ENCODE data around the gene SETD2.

Gene SETD2

GRCh38 chr3:47006145-47006651 is 157.7 kb downstream of the SETD2 start:
- intact Hi-C loops (cut with DNase I; ENCODE audit: low total_unique reads), result loop anchor here (10.0 kb wide), 1 partner anchor 279 kb away; the partner anchor contains the start of genes KIF9 and KLHL18
- Histone ChIP-seq H3K27ac (no peak overlapping the region), H3K4me3 (no peak overlapping the region), H3K27me3 (no peaks in the 10 kb centered on the region), H3K9me3 (no peaks in the 10 kb centered on the region), H3K4me1 (peaks cover 4 to 15% (median 12%) of the 10 kb centered on the region in 4 donors), H3K36me3 (peaks cover 15 to 65% (median 37%) of the 10 kb centered on the region in 3 donors)
- DNase-seq, result no peak
- TF ChIP-seq CTCF (IDR thresholded peaks at IDR 0.05), result no peak

GRCh38 chr3:47005212-47006144 is 158.4 kb downstream of the SETD2 start:
- H3K4me1 ChIP-seq, result peaks cover 4 to 15% (median 12%) of the 10 kb centered on the region in 4 donors
- H3K27me3 ChIP-seq, result no peaks in the 10 kb centered on the region
- peaks cover 19 to 73% (median 45%) of the 10 kb centered on the region in 3 donors for H3K36me3 ChIP-seq
- intact Hi-C loops (cut with DNase I; ENCODE audit: low total_unique reads), result loop anchor here (10.0 kb wide), 1 partner anchor 279 kb away; the partner anchor contains the start of genes KIF9 and KLHL18
- no peak for TF ChIP-seq CTCF (IDR thresholded peaks at IDR 0.05)
- H3K9me3 ChIP-seq, result no peaks in the 10 kb centered on the region
- DNase-seq, result peak in 1 of 2 donors; percentile 63
- H3K27ac ChIP-seq, result no peak overlapping the region
- no peak overlapping the region for H3K4me3 ChIP-seq

- intact Hi-C loops (cut with DNase I; ENCODE audit: low total_unique reads), result loop anchor here (10.0 kb wide), 1 partner anchor 280 kb away; the partner anchor contains the start of genes KIF9 and KLHL18
- no peaks in the 10 kb centered on the region for H3K27me3 ChIP-seq
Measured at GRCh38 chr3:47004369-47005211, 159.3 kb downstream of the SETD2 start.

GRCh38 chr3:47003461-47004368 is 160.2 kb downstream of the SETD2 start:
- no peaks in the 10 kb centered on the region for H3K27me3 ChIP-seq
- peak; percentile 15 to 61 for DNase-seq
- peaks cover 19 to 90% (median 59%) of the 10 kb centered on the region in 3 donors for H3K36me3 ChIP-seq
- intact Hi-C loops (cut with DNase I; ENCODE audit: low total_unique reads), result loop anchor here (10.0 kb wide), 1 partner anchor 281 kb away; the partner anchor contains the start of genes KIF9 and KLHL18
- H3K27ac ChIP-seq, result no peak overlapping the region
- H3K4me1 ChIP-seq, result peaks cover 0 to 1% (median 1%) of the 10 kb centered on the region in 4 donors
- TF ChIP-seq CTCF (IDR thresholded peaks at IDR 0.05), result no peak
- H3K9me3 ChIP-seq, result no peaks in the 10 kb centered on the region
- H3K4me3 ChIP-seq, result no peak overlapping the region

More at GRCh38 chr3:47004369-47005211, 159.3 kb downstream of the SETD2 start:
- H3K27ac ChIP-seq, result no peak overlapping the region
- no peak overlapping the region for H3K4me3 ChIP-seq
- H3K9me3 ChIP-seq, result no peaks in the 10 kb centered on the region
- no peak for TF ChIP-seq CTCF (IDR thresholded peaks at IDR 0.05)
- DNase-seq, result peak; percentile 17 to 66
- peaks cover 0 to 7% (median 5%) of the 10 kb centered on the region in 4 donors for H3K4me1 ChIP-seq
- H3K36me3 ChIP-seq, result peaks cover 19 to 82% (median 53%) of the 10 kb centered on the region in 3 donors
